ENCODE results near the gene FDXR.

GRCh38 chr17:74822335-74822938 is 50.4 kb downstream of the FDXR start:
- TF ChIP-seq, protein P1, sequence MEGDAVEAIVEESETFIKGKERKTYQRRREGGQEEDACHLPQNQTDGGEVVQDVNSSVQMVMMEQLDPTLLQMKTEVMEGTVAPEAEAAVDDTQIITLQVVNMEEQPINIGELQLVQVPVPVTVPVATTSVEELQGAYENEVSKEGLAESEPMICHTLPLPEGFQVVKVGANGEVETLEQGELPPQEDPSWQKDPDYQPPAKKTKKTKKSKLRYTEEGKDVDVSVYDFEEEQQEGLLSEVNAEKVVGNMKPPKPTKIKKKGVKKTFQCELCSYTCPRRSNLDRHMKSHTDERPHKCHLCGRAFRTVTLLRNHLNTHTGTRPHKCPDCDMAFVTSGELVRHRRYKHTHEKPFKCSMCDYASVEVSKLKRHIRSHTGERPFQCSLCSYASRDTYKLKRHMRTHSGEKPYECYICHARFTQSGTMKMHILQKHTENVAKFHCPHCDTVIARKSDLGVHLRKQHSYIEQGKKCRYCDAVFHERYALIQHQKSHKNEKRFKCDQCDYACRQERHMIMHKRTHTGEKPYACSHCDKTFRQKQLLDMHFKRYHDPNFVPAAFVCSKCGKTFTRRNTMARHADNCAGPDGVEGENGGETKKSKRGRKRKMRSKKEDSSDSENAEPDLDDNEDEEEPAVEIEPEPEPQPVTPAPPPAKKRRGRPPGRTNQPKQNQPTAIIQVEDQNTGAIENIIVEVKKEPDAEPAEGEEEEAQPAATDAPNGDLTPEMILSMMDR (IDR thresholded peaks at IDR 0.05; ENCODE audit: insufficient read depth, low read length) = no peak
- TF ChIP-seq POLR2AphosphoS5 (IDR thresholded peaks at IDR 0.05; ENCODE audit: low read depth) (no peak), GABPA (IDR thresholded peaks at IDR 0.05; ENCODE audit: low read depth) (no peak), SPI1 (IDR thresholded peaks at IDR 0.05; ENCODE audit: borderline replicate concordance, low read depth) (no peak)
- TF ChIP-seq, protein P2, sequence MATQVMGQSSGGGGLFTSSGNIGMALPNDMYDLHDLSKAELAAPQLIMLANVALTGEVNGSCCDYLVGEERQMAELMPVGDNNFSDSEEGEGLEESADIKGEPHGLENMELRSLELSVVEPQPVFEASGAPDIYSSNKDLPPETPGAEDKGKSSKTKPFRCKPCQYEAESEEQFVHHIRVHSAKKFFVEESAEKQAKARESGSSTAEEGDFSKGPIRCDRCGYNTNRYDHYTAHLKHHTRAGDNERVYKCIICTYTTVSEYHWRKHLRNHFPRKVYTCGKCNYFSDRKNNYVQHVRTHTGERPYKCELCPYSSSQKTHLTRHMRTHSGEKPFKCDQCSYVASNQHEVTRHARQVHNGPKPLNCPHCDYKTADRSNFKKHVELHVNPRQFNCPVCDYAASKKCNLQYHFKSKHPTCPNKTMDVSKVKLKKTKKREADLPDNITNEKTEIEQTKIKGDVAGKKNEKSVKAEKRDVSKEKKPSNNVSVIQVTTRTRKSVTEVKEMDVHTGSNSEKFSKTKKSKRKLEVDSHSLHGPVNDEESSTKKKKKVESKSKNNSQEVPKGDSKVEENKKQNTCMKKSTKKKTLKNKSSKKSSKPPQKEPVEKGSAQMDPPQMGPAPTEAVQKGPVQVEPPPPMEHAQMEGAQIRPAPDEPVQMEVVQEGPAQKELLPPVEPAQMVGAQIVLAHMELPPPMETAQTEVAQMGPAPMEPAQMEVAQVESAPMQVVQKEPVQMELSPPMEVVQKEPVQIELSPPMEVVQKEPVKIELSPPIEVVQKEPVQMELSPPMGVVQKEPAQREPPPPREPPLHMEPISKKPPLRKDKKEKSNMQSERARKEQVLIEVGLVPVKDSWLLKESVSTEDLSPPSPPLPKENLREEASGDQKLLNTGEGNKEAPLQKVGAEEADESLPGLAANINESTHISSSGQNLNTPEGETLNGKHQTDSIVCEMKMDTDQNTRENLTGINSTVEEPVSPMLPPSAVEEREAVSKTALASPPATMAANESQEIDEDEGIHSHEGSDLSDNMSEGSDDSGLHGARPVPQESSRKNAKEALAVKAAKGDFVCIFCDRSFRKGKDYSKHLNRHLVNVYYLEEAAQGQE (IDR thresholded peaks at IDR 0.05; ENCODE audit: insufficient replicate concordance, low read depth) = no peak
